HepG2 (cell line): ENCODE data around the gene TST. TPM values are rescaled to one million over a fixed set of nuclear protein-coding genes. Genes with fewer than 3 reads are reported as not detected.

Source experiments
- AKAP8 ChIP-seq: sonication (generic); formaldehyde crosslinking; IDR thresholded peaks from 2 replicates; pipeline ENCODE4 v1.5.1; 2020; ENCODE audit warnings: mild to moderate bottlenecking, missing genetic modification reagents
- CCAR2 ChIP-seq: fragments of 200-400 bp; formaldehyde crosslinking; optimal IDR thresholded peaks from 2 replicates; pipeline ENCODE3; 2018; ENCODE audit warnings: low read depth, mild to moderate bottlenecking, low read length, moderate library complexity
- ELF3 ChIP-seq: IDR thresholded peaks from 2 replicates; pipeline ENCODE4 v1.6.1; 2016; ENCODE audit warnings: missing genetic modification reagents, missing compliant biosample characterization
- NAIF1 ChIP-seq: sonication (generic); formaldehyde crosslinking; IDR thresholded peaks from 2 replicates; pipeline ENCODE4 v1.5.0; 2020; ENCODE audit warnings: mild to moderate bottlenecking, missing genetic modification reagents, borderline replicate concordance
- POLR2G ChIP-seq: fragments of 200-400 bp; formaldehyde crosslinking; IDR thresholded peaks from 2 replicates; pipeline ENCODE4 v1.6.1; 2018; ENCODE audit warnings: mild to moderate bottlenecking, low read depth, low read length, moderate library complexity
- RBM22 ChIP-seq: fragments of 200-400 bp; formaldehyde crosslinking; optimal IDR thresholded peaks from 2 replicates; pipeline ENCODE3; 2017; ENCODE audit warnings: mild to moderate bottlenecking, low read length, moderate library complexity
- SRSF1 ChIP-seq: fragments of 200-400 bp; formaldehyde crosslinking; optimal IDR thresholded peaks from 2 replicates; pipeline ENCODE3; 2017; ENCODE audit warnings: mild to moderate bottlenecking, low read depth, low read length, moderate library complexity
- SRSF4 ChIP-seq: fragments of 200-400 bp; formaldehyde crosslinking; IDR thresholded peaks from one replicate; pipeline ENCODE4 v1.6.1; 2018; ENCODE audit warnings: mild to moderate bottlenecking, low read depth, low read length, moderate library complexity; ENCODE audit not compliant: poor library complexity, severe bottlenecking
- SSRP1 ChIP-seq: IDR thresholded peaks from 2 replicates; pipeline ENCODE4 v1.6.1; 2016; ENCODE audit warnings: control low read depth
- ZFX ChIP-seq: sonication (generic); formaldehyde crosslinking; IDR thresholded peaks from 2 replicates; pipeline ENCODE4 v1.4.0; 2020; ENCODE audit warnings: mild to moderate bottlenecking, low read depth, missing genetic modification reagents, moderate library complexity
- ZNF30 ChIP-seq: sonication (generic); formaldehyde crosslinking; IDR thresholded peaks from 2 replicates; pipeline ENCODE4 v1.5.0; 2020; ENCODE audit warnings: mild to moderate bottlenecking, missing genetic modification reagents
- ZNF383 ChIP-seq: sonication (generic); formaldehyde crosslinking; IDR thresholded peaks from 2 replicates; pipeline ENCODE4 v1.4.0; 2020; ENCODE audit warnings: missing genetic modification reagents, mild to moderate bottlenecking, borderline replicate concordance
- polyA plus RNA-seq, 8 experiments: library from polyadenylated mRNA; depleted of rRNA in 3 of 8; stranded (reverse) in 7 of 8; unstranded in 1 of 8; fragments of >200 nt; fragmentation: Illumina TruSeq in 4 of 8; extraction: Trizol in 4 of 8; gene quantifications; 2 replicates each; pipeline versions ENCODE4 v1.2.1 to v1.2.3, GENCODE V29; 2011 to 2016; ENCODE audit warnings: low read depth in 4 of 8, missing spikeins in 1 of 8, mixed read lengths in 1 of 8; ENCODE audit not compliant: insufficient read depth in 1 of 8
- total RNA-seq, 5 experiments: library from RNA; depleted of rRNA; stranded (reverse); fragments of >200 nt; fragmentation: Illumina TruSeq; extraction: Trizol; gene quantifications; 2 replicates each; pipeline ENCODE4 v1.2.3, GENCODE V29; 2016; ENCODE audit warnings: low read depth in 1 of 5
- TF ChIP-seq, protein P1 (sequence below): sonication (generic); formaldehyde crosslinking; IDR thresholded peaks from 2 replicates; pipeline ENCODE4 v1.4.0; 2020; ENCODE audit warnings: missing genetic modification reagents
- TF ChIP-seq, protein P2 (sequence below): sonication (generic); formaldehyde crosslinking; IDR thresholded peaks from 2 replicates; pipeline ENCODE4 v1.4.0; 2020; ENCODE audit warnings: mild to moderate bottlenecking, missing genetic modification reagents, borderline replicate concordance
- TF ChIP-seq, protein P3 (sequence below): sonication (generic); formaldehyde crosslinking; conservative IDR thresholded peaks from 2 replicates; pipeline ENCODE4 v1.8.1; 2023; ENCODE audit warnings: missing genetic modification reagents
- TF ChIP-seq, protein P4 (sequence below): IDR thresholded peaks from 2 replicates; pipeline ENCODE4 v1.6.1; 2016; ENCODE audit warnings: missing genetic modification reagents, missing compliant biosample characterization
- TF ChIP-seq, protein P5 (sequence below): sonication (generic); formaldehyde crosslinking; IDR thresholded peaks from 2 replicates; pipeline ENCODE4 v1.4.0; 2020; ENCODE audit warnings: low read depth, mild to moderate bottlenecking, missing genetic modification reagents

Gene TST
- total and polyA plus RNA-seq, 2 of the 13 experiments (the other 11 are each of a cell fraction or from before 2014, with no cell fraction given): 44.6 to 63.6 TPM

DNA sequence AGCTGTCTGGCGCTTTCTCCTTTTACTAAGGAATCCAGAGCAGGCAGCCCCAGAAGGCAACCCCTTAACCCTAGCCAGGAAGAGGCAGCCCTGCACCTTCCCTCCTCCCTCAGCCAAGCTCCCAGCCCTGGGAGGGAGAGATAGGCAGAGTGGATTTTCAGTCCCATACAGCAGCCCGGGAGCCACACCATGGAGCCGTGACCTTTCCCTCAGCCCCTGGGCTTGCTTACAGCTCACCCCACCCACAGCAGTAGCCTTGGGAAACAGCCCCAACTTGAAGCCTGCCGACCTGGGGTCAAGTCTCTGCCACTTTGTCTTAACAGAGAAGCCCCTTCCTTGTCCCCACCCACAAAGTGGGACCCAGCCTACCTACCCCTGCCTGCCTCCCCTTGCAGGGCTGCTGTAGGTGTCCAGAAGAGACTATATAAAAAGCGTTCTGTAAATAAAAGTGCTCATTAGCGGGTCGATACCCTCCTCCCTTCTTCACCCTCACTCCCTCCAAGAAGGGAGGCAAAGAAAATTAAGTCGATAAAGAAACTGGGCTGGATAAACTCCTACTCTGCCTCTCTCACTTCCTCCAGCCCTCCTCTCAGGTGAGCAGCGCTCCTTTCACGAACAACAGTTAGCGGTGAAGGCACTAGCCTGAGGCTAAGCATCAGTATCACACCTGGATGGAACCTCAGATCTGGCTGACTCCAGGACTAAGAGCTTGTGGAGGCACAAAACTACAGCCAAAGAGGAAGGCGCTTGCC is 4.2 kb downstream of the TST start (continued):
- TF ChIP-seq, protein P1, sequence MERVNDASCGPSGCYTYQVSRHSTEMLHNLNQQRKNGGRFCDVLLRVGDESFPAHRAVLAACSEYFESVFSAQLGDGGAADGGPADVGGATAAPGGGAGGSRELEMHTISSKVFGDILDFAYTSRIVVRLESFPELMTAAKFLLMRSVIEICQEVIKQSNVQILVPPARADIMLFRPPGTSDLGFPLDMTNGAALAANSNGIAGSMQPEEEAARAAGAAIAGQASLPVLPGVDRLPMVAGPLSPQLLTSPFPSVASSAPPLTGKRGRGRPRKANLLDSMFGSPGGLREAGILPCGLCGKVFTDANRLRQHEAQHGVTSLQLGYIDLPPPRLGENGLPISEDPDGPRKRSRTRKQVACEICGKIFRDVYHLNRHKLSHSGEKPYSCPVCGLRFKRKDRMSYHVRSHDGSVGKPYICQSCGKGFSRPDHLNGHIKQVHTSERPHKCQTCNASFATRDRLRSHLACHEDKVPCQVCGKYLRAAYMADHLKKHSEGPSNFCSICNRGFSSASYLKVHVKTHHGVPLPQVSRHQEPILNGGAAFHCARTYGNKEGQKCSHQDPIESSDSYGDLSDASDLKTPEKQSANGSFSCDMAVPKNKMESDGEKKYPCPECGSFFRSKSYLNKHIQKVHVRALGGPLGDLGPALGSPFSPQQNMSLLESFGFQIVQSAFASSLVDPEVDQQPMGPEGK (CRISPR knock-in tag): peak; percentile 22; the same call in 1 of the 2 replicates
- TF ChIP-seq NAIF1 (CRISPR knock-in tag) (0 out of 2 replicates have a peak, but pooled peaks have one; percentile 16), ELF3 (CRISPR knock-in tag) (0 out of 2 replicates have a peak, but pooled peaks have one; percentile 12), CCAR2 (no peak), SRSF1 (no peak), AKAP8 (CRISPR knock-in tag) (peak; percentile 28; the same call in 1 of the 2 replicates), POLR2G (peak; percentile 42), ZNF30 (CRISPR knock-in tag) (0 out of 2 replicates have a peak, but pooled peaks have one; percentile 22), ZFX (peak; percentile 36; the same call in 1 of the 2 replicates), RBM22 (peak; percentile 93), SRSF4 (peak; percentile 47), ZNF383 (0 out of 2 replicates have a peak, but pooled peaks have one; percentile 28), SSRP1 (CRISPR knock-in tag) (0 out of 2 replicates have a peak, but pooled peaks have one; percentile 57)
- TF ChIP-seq, protein P2, sequence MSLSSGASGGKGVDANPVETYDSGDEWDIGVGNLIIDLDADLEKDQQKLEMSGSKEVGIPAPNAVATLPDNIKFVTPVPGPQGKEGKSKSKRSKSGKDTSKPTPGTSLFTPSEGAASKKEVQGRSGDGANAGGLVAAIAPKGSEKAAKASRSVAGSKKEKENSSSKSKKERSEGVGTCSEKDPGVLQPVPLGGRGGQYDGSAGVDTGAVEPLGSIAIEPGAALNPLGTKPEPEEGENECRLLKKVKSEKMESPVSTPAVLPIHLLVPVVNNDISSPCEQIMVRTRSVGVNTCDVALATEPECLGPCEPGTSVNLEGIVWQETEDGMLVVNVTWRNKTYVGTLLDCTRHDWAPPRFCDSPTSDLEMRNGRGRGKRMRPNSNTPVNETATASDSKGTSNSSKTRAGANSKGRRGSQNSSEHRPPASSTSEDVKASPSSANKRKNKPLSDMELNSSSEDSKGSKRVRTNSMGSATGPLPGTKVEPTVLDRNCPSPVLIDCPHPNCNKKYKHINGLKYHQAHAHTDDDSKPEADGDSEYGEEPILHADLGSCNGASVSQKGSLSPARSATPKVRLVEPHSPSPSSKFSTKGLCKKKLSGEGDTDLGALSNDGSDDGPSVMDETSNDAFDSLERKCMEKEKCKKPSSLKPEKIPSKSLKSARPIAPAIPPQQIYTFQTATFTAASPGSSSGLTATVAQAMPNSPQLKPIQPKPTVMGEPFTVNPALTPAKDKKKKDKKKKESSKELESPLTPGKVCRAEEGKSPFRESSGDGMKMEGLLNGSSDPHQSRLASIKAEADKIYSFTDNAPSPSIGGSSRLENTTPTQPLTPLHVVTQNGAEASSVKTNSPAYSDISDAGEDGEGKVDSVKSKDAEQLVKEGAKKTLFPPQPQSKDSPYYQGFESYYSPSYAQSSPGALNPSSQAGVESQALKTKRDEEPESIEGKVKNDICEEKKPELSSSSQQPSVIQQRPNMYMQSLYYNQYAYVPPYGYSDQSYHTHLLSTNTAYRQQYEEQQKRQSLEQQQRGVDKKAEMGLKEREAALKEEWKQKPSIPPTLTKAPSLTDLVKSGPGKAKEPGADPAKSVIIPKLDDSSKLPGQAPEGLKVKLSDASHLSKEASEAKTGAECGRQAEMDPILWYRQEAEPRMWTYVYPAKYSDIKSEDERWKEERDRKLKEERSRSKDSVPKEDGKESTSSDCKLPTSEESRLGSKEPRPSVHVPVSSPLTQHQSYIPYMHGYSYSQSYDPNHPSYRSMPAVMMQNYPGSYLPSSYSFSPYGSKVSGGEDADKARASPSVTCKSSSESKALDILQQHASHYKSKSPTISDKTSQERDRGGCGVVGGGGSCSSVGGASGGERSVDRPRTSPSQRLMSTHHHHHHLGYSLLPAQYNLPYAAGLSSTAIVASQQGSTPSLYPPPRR (CRISPR knock-in tag): peak; percentile 24; the same call in 1 of the 2 replicates
- TF ChIP-seq, protein P3, sequence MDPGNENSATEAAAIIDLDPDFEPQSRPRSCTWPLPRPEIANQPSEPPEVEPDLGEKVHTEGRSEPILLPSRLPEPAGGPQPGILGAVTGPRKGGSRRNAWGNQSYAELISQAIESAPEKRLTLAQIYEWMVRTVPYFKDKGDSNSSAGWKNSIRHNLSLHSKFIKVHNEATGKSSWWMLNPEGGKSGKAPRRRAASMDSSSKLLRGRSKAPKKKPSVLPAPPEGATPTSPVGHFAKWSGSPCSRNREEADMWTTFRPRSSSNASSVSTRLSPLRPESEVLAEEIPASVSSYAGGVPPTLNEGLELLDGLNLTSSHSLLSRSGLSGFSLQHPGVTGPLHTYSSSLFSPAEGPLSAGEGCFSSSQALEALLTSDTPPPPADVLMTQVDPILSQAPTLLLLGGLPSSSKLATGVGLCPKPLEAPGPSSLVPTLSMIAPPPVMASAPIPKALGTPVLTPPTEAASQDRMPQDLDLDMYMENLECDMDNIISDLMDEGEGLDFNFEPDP (CRISPR knock-in tag): 0 out of 2 replicates have a peak, but pooled peaks have one; percentile 20
- TF ChIP-seq, protein P4, sequence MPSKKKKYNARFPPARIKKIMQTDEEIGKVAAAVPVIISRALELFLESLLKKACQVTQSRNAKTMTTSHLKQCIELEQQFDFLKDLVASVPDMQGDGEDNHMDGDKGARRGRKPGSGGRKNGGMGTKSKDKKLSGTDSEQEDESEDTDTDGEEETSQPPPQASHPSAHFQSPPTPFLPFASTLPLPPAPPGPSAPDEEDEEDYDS (CRISPR knock-in tag): no peak
- TF ChIP-seq, protein P5, sequence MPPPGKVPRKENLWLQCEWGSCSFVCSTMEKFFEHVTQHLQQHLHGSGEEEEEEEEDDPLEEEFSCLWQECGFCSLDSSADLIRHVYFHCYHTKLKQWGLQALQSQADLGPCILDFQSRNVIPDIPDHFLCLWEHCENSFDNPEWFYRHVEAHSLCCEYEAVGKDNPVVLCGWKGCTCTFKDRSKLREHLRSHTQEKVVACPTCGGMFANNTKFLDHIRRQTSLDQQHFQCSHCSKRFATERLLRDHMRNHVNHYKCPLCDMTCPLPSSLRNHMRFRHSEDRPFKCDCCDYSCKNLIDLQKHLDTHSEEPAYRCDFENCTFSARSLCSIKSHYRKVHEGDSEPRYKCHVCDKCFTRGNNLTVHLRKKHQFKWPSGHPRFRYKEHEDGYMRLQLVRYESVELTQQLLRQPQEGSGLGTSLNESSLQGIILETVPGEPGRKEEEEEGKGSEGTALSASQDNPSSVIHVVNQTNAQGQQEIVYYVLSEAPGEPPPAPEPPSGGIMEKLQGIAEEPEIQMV (CRISPR knock-in tag): 0 out of 2 replicates have a peak, but pooled peaks have one; percentile 33
